ENCODE measurements around the gene GPR143.

The GPR143 gene

GRCh38 chrX:9706421-9706820 is 59.2 kb downstream of the GPR143 start:
- DNase-seq = no peak

- DNase-seq = no peak
Measured at GRCh38 chrX:9704876-9705465, 60.7 kb downstream of the GPR143 start.

- no peak for DNase-seq
Measured at GRCh38 chrX:9703406-9703805, 62.2 kb downstream of the GPR143 start.

GRCh38 chrX:9701790-9702189 is 63.9 kb downstream of the GPR143 start:
- DNase-seq = no peak

GRCh38 chrX:9700555-9700954 is 65.1 kb downstream of the GPR143 start:
- no peak for DNase-seq

- no peak for DNase-seq
Measured at GRCh38 chrX:9698576-9698975, 67.1 kb downstream of the GPR143 start.

- no peak for DNase-seq
Measured at GRCh38 chrX:9693307-9694001, 72.2 kb downstream of the GPR143 start.

GRCh38 chrX:9690046-9690445 is 75.6 kb downstream of the GPR143 start:
- no peak for DNase-seq

- DNase-seq = no peak
Measured at GRCh38 chrX:9688833-9689232, 76.8 kb downstream of the GPR143 start.

- no peak for DNase-seq
Measured at GRCh38 chrX:9687899-9688298, 77.7 kb downstream of the GPR143 start.

GRCh38 chrX:9683350-9683749 is 82.3 kb downstream of the GPR143 start:
- DNase-seq = no peak

GRCh38 chrX:9682861-9683260 is 82.8 kb downstream of the GPR143 start:
- DNase-seq = no peak

GRCh38 chrX:9682456-9682855 is 83.2 kb downstream of the GPR143 start:
- peak in 1 of 3 experiments; percentile 35 for DNase-seq

- DNase-seq = no peak
Measured at GRCh38 chrX:9681422-9681821, 84.2 kb downstream of the GPR143 start.

GRCh38 chrX:9681011-9681410 is 84.6 kb downstream of the GPR143 start:
- DNase-seq = no peak

GRCh38 chrX:9678215-9678965 is 87.3 kb downstream of the GPR143 start:
- no peak for DNase-seq

GRCh38 chrX:9677098-9677739 is 88.4 kb downstream of the GPR143 start:
- no peak for DNase-seq

- no peak for DNase-seq
Measured at GRCh38 chrX:9676738-9677097, 88.9 kb downstream of the GPR143 start.

- DNase-seq = no peak
Measured at GRCh38 chrX:9676306-9676705, 89.3 kb downstream of the GPR143 start.
